Inferior parietal cortex (tissue), 1 donor: ENCODE data around the gene ANLN.

Experiments
- DNase-seq: peaks from one replicate; pipeline ENCODE4 v3.0.0-alpha.2; 2016; ENCODE audit errors: extremely low spot score

The ANLN gene

GRCh38 chr7:36408589-36408988 is 18.9 kb downstream of the ANLN start:
- DNase-seq: no peak

GRCh38 chr7:36409180-36409579 is 19.5 kb downstream of the ANLN start:
- no peak for DNase-seq

DNA sequence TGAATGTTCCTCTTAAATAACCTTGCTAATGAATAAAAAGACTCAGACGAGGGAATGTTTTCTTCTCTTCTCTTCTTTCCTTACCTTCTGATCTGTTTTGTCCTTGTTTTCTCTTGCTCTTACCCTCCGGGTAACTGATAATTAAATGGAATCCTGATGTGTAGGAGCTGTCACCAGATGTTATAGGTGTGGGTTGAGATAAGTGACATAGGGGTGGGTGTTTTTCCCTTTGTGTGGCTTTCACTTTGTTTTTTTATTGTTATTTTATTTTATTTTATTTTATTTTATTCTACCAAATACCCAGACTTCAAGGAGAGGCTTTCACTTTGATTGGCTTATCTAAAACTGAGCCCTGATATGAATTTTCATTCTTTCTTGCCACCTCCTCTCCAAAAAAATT is 25.5 kb downstream of the ANLN start:
- DNase-seq: no peak

GRCh38 chr7:36416251-36416650 is 26.6 kb downstream of the ANLN start:
- DNase-seq: no peak

DNA sequence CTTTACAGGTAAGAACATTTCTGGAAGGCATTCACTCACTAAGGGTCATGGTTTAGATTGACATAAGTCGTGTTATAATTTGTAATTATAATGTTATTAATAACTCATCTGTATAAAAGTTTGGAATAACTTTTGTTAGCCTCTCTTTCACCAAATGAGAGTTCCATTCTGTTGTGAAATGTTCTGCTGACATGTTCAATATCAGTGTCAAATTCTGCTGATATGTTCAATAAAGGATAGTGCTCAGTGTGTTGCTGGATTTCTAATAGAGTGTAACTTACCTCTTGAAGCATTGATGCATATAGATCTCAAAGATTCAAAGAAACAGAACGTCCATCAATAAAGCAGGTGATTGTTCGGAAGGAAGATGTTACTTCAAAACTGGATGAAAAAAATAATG is 30.6 kb downstream of the ANLN start:
- no peak for DNase-seq

GRCh38 chr7:36422072-36422471 is 32.4 kb downstream of the ANLN start:
- DNase-seq: no peak

GRCh38 chr7:36423633-36424032 is 34.0 kb downstream of the ANLN start:
- no peak for DNase-seq

- DNase-seq: no peak
Measured at GRCh38 chr7:36430186-36430585, 40.5 kb downstream of the ANLN start.

- DNase-seq: no peak
Measured at GRCh38 chr7:36430881-36431280, 41.2 kb downstream of the ANLN start.

DNA sequence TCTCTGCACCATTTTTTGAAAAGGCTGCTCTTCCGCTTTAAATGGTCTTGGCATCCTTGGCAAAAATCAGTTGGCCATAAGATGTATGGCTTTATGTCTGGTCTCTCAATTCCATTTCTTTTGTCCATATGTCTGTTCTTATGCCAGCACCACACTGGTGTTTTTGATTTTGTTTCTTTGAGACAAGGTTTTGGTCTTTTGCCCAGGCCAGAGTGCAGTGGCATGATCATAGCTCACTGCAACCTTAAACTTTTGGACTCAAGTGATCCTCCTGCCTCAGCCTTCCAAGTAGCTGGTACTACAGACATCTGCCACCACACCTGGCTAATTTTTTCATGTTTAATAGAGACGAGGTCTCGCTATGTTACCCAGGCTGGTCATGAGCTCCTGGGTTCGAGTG is 48.5 kb downstream of the ANLN start:
- no peak for DNase-seq

GRCh38 chr7:36439624-36440023 is 50.0 kb downstream of the ANLN start:
- no peak for DNase-seq

- DNase-seq: peak; percentile 38
Measured at GRCh38 chr7:36440880-36441279, 51.2 kb downstream of the ANLN start.

GRCh38 chr7:36441344-36442022 is 51.8 kb downstream of the ANLN start:
- DNase-seq: no peak

DNA sequence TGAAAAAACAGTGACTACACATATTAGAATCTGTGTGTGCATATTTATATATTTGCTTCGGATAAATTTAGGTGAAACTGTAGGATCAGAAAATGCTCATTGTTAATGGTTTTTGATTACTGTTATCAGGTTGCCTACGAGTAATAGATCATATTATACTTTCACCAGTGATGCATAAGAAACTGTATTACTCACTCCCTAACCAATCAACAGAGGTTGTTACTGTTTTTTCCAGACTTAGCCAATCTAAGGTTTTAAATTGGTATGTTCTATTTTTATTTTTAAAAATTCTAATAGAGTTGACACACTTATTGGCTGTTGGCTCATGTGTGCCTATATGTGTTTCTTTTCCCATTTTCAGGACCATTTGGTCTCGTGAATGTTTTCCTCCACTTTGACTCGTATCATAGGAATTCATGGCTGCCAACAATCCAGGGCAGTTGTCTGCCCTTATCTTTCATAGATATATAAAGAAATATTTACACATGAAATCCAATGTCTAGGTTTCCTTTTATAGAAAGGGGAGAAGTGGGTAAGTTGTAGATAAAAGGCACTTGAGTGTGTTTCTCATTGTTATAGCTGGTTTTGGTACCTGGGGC is 59.2 kb downstream of the ANLN start:
- DNase-seq: no peak

DNA sequence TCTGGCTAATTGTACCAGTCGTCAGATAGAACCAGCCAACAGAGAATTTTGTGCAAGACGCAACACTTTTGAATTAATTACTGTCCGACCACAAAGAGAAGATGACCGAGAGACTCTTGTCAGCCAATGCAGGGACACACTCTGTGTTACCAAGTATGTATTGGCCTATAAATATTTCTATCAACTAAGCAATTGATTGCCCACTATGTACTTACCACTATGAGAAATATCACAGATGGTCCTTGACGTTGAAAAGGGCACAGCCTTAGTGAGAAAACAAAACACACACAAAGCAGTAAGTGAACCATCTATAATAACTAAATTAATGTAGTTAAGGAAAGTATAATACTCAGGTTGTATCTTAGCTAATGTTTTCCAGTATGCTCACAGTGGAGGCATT is 60.0 kb downstream of the ANLN start:
- DNase-seq: no peak

GRCh38 chr7:36453769-36454168 is 64.1 kb downstream of the ANLN start:
- DNase-seq: no peak

- no peak for DNase-seq
Measured at GRCh38 chr7:36455646-36456045, 66.0 kb downstream of the ANLN start.

DNA sequence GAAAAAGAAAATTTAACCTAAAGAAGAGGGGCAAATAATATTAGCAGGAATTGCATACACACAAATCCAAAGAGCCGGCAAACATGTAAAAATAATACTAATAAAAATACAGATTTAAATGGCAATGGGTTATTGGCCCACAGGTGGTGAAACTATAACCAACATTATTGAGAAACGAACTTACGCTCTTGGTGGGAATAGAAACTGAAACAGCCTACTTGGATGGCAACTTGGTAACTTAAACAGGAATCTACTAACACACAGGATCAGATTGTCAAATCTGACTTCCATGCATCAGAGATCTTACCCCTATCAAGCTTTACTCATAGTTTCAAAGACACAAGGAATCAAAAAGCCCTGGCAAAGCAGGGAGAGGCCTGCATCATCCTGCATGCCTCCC is 66.5 kb downstream of the ANLN start:
- DNase-seq: no peak

GRCh38 chr7:36456548-36456947 is 66.9 kb downstream of the ANLN start:
- no peak for DNase-seq

DNA sequence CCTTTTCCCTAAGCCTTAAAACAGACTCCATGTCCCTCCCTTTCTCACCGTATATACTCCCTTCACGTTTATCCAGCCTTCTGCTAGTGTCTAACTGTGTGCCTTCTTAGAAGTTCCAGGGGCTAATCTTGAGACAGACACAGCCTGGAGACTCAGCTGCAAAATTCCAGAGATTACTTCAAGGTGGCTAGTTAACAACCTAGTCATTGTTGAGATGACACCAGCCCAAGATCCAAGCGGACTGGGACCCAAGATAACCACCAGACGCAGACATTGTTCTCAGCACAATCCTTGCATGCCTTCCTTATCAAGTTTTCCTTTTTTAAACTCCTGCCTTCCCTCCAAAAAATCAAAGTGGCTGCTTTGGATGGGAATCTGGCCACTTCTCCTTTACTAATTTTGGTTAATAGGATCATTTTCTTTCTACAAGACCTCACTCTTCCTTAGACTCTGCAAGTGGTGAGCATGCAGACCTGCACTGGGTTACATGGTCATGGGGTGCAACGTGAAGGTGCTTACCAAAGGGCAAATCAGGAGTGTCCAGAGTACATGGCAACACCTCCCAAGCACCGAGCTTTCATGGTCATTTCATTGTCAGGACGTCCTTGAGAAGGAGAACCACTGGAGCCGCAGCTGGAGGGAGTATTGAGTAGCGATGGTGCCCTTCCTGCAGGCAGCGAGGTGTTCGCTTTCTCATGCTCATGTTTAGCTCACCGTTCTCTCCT is 69.7 kb downstream of the ANLN start:
- DNase-seq: no peak

DNA sequence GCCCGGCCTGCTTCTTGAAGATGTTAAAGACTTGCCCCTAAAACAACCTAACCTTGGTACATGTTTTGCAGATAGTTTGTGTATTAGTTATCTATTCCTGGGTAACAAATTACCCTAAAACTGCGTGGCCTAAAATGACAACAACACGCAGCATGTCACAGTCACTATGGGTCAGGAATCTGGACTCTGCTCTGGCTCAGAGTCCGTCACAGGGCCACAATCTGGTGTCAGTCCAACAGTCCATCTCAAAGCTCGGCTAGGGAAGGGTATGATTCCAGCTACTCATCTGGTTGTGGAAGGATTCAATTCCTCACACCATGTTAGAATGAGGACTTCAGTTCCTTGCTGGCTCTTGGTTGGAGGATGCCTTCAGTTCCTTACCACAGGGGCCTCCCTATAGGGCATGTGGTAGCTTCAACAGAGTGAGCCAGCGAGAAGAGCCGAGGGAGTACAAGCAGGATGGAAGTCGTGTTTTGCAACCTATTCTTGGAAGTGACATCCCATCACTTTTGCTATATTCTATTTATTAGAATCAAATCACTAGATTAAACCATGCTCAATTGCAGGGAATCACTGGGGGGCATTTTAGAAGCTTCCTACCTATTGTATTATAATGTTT is 71.3 kb downstream of the ANLN start:
- no peak for DNase-seq

- DNase-seq: no peak
Measured at GRCh38 chr7:36462551-36463137, 73.0 kb downstream of the ANLN start.
